ENCODE results near the gene ZP1. TPM values are rescaled to one million over a fixed set of nuclear protein-coding genes. Genes with fewer than 3 reads are reported as not detected.

The ZP1 gene
- total and polyA plus RNA-seq, 2 of the 8 experiments (the other 6 are each of a cell fraction or from before 2014, with no cell fraction given) = not detected

DNA sequence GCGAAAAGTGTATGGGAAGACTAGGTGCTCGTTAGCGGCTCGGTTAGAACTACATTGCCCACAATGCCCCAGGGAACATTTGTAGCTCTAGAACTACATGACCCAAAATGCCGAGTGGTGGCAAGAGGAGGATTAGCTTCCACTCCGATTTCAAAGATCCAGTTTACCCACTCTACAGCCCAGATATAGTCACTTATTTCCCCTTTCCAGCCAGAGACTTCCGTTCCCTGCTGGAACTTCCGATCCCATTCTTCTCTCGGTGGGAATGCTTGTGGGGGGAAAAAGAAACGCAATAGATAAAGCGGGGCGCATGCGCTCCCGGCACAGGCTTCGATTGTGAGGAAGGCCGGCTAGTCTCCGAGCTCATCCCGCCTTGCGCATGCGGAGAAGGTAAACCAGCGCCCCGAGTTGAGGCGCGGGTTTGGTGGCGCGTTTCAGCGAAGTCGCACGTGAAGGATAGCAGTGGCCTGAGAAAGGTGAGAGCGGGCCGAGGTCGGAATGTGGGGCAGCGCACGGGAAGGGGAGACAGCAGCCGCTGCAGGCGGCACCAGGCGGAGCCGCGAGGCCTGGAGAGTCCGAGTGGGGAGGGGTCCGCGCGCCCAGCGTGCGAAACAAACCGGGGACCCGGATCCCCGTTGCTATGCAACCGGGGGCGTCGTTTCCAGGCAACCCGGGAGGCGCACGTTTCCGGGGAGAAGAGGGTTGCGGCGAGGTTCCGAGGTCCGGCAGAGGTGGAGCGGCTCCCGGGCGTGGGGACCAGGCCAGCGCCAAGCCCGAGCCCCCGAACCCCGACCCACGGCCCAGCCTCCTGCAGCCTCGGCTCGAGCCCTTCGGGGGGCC lies 46.7 kb downstream of the ZP1 start, which contains the start of gene TMEM109:
Gene TMEM109 (plus strand): TSS at position 366 of the 840 bp plus-strand sequence. CDS start 5,536 bp downstream, outside the sequence.
- DNase-seq (ENCODE audit: low read depth in 1 of 2, low spot score in 2 of 2) = peak; percentile 60 to 90
- FAIRE-seq = no peak
- peak; percentile 75 for TF ChIP-seq PHF8 (conservative IDR thresholded peaks at IDR 0.05; ENCODE audit: low read depth, low read length)
- peak; percentile 95 for TF ChIP-seq NRF1 (IDR thresholded peaks at IDR 0.05; ENCODE audit: low read depth, low read length)
- TF ChIP-seq CBX5 (IDR thresholded peaks at IDR 0.05; ENCODE audit: low read depth, low read length) = no peak
- TF ChIP-seq, protein P1, sequence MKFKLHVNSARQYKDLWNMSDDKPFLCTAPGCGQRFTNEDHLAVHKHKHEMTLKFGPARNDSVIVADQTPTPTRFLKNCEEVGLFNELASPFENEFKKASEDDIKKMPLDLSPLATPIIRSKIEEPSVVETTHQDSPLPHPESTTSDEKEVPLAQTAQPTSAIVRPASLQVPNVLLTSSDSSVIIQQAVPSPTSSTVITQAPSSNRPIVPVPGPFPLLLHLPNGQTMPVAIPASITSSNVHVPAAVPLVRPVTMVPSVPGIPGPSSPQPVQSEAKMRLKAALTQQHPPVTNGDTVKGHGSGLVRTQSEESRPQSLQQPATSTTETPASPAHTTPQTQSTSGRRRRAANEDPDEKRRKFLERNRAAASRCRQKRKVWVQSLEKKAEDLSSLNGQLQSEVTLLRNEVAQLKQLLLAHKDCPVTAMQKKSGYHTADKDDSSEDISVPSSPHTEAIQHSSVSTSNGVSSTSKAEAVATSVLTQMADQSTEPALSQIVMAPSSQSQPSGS (IDR thresholded peaks at IDR 0.05; ENCODE audit: low read length) = peak; percentile 28; the same call in 1 of the 2 replicates
- no peak for TF ChIP-seq ZNF274 (IDR thresholded peaks at IDR 0.05; ENCODE audit: borderline replicate concordance, extremely low read depth, low read length)
- 0 out of 2 replicates have a peak, but pooled peaks have one; percentile 22 for TF ChIP-seq TEAD4 (IDR thresholded peaks at IDR 0.05; ENCODE audit: low read depth, low read length)
- TF ChIP-seq KDM4A (IDR thresholded peaks at IDR 0.05; ENCODE audit: low read depth, low read length, severe bottlenecking) = peak; percentile 75
- peak; percentile 81 to 89; a peak in 2 of 4 replicates for TF ChIP-seq SIN3A (conservative IDR thresholded peaks at IDR 0.05 in 1 of 2, IDR thresholded peaks at IDR 0.05 in 1 of 2; ENCODE audit: low read depth in 1 of 2, low read length in 2 of 2)

More for the DNA sequence above, 46.7 kb downstream of the ZP1 start, which contains the start of gene TMEM109:
- Histone ChIP-seq H3K9ac (replicated peaks in 1 of 4; ENCODE audit: extremely low read depth in 1 of 4, low read depth in 3 of 4, low read length in 3 of 4) (peak within 1 kb of the TSS; percentile 10 to 94 (median 82)), H3K23me2 (ENCODE audit: low read depth, low read length) (peaks cover 8% of the 10 kb centered on the region), H2BK5ac (ENCODE audit: low read depth, low read length) (peak within 1 kb of the TSS; percentile 82; the same call in 1 of the 2 replicates), H3K56ac (replicated peaks; ENCODE audit: insufficient read length, low read depth, low read length) (peak within 1 kb of the TSS; percentile 81), H3K27ac (ENCODE audit: low read depth, low read length) (peak within 1 kb of the TSS; percentile 78), H2BK120ac (replicated peaks; ENCODE audit: low read depth, low read length) (no peak within 1 kb of the TSS), H3K79me1 (ENCODE audit: low read depth, low read length) (no peaks in the 10 kb centered on the region; the same call in 1 of the 2 replicates), H4K5ac (ENCODE audit: insufficient read length, low read depth, low read length) (peak within 1 kb of the TSS; percentile 99), H3K4ac (replicated peaks; ENCODE audit: insufficient read length, low read depth, low read length) (peak within 1 kb of the TSS; percentile 61), H3K36me3 (ENCODE audit: control insufficient read depth in 2 of 4, insufficient read depth in 4 of 4, low read length in 3 of 4) (no peaks in the 10 kb centered on the region), H3K79me2 (ENCODE audit: control insufficient read depth in 1 of 2, insufficient read depth in 2 of 2, low read length in 2 of 2) (peaks cover 5 to 19% of the 10 kb centered on the region in 2 experiments), H4K91ac (replicated peaks; ENCODE audit: insufficient read length, low read length) (peak within 1 kb of the TSS; percentile 87), H3K4me3 (ENCODE audit: extremely low read depth in 1 of 4, insufficient read depth in 2 of 4, low read depth in 3 of 4, low read length in 4 of 4) (peak within 1 kb of the TSS; percentile 63 to 82 (median 72)), H4K8ac (ENCODE audit: extremely low read depth, insufficient read depth, low read length) (peak within 1 kb of the TSS; percentile 93; the same call in 1 of the 2 replicates), H3K9me3 (ENCODE audit: insufficient read depth in 2 of 2, low read depth in 1 of 2, low read length in 1 of 2) (no peaks in the 10 kb centered on the region), H3K14ac (ENCODE audit: insufficient read length) (no peak within 1 kb of the TSS), H3K23ac (ENCODE audit: insufficient read length) (no peak within 1 kb of the TSS), H3K4me1 (replicated peaks in 1 of 4; ENCODE audit: control insufficient read depth in 3 of 4, insufficient read depth in 4 of 4, low read length in 3 of 4) (peaks cover 10 to 27% (median 18%) of the 10 kb centered on the region in 4 experiments), H2AFZ (ENCODE audit: low read length) (peak within 1 kb of the TSS; percentile 97), H2BK20ac (ENCODE audit: low read length) (peak within 1 kb of the TSS; percentile 66; the same call in 1 of the 2 replicates), H2AK5ac (ENCODE audit: low read depth, low read length) (no peak within 1 kb of the TSS), H2BK12ac (ENCODE audit: low read depth, low read length) (peak within 1 kb of the TSS; percentile 94), H3K27me3 (replicated peaks in 1 of 4; ENCODE audit: control insufficient read depth in 3 of 4, extremely low read depth in 1 of 4, insufficient read depth in 3 of 4, low read length in 3 of 4) (peaks cover 0 to 2% (median 0%) of the 10 kb centered on the region in 4 experiments; a peak in 1 of 7 replicates), H4K20me1 (replicated peaks in 1 of 2; ENCODE audit: control insufficient read depth in 1 of 2, insufficient read depth in 2 of 2, low read length in 2 of 2) (peaks cover 0 to 5% of the 10 kb centered on the region in 2 experiments), H2BK15ac (ENCODE audit: low read length) (peak within 1 kb of the TSS; percentile 82; the same call in 1 of the 2 replicates), H3K18ac (ENCODE audit: extremely low read depth, low read length) (peak within 1 kb of the TSS; percentile 96), H3K4me2 (ENCODE audit: insufficient read depth in 1 of 2, low read depth in 2 of 2, low read length in 2 of 2) (peak within 1 kb of the TSS; percentile 89 to 91)
- POLR2A ChIA-PET (ENCODE audit: partially characterized antibody) = interaction anchor here (0.7 to 4.2 kb wide), 9 partner anchors 9 to 448 kb away, joined by 3 to 28 read pairs (median 3); partner anchors contain the start of genes CYB561A3, PRPF19, PTGDR2 and TMEM132A
- CTCF ChIA-PET (ENCODE audit: partially characterized antibody) = interaction anchor here (0.8 to 2.6 kb wide), 8 partner anchors 9 to 219 kb away, joined by 3 to 10 read pairs (median 4); no protein-coding TSS in a partner anchor
- WGBS, 2 experiments (ENCODE audit: extremely low coverage in 1 of 2, insufficient coverage in 1 of 2, insufficient read length in 1 of 2, insufficient replicate concordance in 2 of 2, low coverage in 1 of 2, low lambda C conversion rate in 2 of 2, missing lambda C conversion rate in 1 of 2) = 0% methylated on average over 61 of the region's 70 CpGs; no CpG with 5 or more reads in 1 of the 2 experiments
